ENCODE measurements around the gene CDC42BPG.

CDC42BPG gene

DNA sequence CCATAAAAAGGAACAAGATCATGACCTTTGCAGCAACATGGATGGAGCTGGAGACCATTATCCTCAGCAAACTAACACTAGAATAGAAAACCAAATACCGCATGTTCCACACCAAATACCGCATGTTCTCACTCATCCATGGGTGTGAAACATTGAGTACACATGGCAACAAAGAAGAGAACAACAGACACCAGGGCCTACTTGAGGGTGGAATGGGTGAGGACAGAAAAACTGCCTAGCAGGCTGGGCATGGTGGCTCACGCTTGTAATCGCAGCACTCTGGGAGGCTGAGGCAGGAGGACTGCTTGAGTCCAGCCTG, 21.7 kb upstream of the CDC42BPG start:
- DNase-seq (ENCODE audit: low read depth in 2 of 2), result no peak

DNA sequence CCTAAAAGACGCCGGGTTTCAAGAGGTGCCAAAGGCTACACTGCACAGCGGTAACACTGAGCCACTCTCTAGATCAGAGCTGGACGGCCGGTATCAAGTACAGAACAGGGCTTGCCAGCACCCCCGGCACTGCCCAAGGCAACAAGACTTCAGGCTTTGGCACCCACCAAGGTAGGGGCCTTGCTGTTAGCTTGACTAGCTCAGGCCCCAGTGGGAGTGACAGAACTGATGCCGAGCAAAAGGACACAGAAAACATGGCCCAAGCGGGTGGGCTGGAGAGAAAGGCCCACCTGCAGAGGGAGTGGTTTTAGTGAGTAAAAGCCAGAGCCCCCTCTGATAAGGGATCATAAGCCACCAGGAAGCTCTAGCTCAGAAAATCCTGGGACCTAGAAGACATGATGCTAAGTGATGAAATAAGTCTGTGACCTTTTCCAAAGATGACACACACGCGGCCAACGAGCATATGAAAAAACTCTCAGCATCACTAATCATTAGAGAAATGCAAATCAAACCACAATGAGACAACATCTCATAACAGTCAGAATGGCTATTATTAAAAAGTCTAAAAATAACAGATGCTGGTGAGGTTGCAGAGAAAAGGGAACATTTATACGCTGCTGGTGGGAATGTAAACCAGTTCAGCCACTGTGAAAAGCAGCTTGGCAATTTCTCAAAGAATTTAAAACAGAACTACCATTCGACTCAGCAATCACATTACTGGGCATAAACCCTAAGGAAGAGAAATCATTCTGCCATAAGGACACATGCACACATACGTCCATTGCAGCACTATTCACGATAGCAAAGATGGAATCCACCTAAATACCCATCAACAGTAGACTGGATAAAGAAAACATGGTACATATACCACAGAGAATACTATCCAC, 21.1 kb upstream of the CDC42BPG start:
- no peak for DNase-seq (ENCODE audit: low read depth in 2 of 2)

DNA sequence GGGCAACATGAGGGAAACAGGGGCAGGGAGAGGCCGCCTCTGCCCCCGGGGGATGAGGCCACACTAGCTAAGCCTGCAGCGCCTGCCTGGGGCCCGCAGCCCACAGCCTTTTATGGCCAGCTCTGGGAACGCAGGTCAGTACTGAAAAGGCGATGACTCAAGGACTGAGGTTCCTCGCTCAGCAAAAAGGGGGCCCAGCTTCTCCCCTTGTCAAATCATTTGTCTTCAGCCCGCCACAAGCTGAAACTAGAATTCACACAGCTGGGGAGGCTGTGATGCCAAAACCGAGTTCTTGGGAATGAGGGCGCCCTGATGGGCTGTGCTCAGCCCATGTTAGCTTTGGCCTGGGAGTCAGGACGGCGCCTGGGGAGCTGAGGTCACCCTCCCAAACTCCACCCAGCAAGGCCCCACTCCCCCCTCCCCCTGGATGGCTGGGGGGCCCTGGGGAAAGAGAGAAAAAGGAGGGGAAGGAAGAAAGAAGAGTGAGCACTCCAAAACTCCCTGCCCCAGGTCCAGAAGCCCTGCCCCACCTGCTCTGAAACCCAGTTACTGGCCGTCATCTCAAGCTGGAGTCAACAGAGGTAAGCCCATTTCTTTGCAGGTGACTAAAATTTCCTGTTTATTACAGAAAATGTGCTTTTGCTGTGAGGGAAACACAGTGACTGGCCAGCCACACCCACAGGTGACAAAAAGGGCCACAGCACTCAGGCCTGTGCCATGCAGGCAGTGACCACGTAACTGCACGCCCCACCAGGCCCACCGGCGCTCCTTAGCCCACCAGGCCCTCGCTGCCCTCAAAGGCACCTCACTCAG, 20.2 kb upstream of the CDC42BPG start:
- peak; percentile 57 to 76 for DNase-seq (ENCODE audit: low read depth in 2 of 2)

DNA sequence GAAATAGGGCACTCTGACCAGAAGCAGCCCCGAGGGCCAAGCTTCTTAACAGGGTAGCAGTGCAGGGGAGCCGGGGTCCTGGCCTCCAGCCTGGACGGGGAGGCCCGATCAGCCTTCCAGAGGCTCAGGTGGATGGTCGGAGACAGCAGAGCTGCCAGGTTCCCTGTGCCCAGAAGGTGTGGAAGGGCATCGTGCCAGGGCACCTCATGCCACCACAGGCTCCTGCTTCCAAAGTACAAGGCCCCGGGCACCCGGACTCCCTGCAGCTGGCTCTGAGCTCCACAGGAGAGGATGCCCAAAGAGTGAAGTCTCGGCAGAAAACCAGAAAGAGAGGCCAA, 19.7 kb upstream of the CDC42BPG start:
- DNase-seq (ENCODE audit: low read depth in 2 of 2), result no peak

DNA sequence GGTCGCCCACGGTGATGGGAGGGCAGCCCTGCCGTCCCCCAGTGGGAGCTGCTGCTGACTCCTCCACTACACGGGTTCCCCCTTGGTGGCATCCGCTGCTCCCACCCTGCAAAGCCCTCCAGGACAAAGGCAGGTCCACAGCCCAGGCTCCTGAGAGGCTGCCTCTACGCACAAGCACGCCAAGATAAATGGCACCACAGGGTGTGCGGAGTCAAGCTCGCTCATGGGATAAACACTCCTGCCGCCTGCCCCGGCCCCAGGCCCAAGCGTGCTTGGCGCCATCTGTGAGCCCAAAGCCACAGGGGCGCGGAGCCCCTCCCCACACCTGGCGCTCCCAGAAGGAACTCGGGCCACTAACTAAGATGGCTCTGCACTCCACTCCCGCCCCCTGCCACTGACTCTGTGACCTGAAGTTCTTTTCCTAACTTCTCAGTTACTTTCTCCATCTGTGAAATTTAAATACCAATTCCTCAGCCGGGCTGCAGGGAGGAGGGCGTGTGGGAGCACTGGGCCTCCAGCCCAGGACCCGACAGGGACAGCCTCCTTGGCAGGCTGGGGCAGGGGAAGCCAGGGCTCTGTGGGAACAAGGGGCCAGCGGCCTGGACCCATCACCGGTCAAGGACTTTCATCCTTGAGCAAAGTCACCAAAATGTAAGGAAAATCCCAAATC, 19.1 kb upstream of the CDC42BPG start:
- DNase-seq (ENCODE audit: low read depth in 2 of 2), result no peak

DNA sequence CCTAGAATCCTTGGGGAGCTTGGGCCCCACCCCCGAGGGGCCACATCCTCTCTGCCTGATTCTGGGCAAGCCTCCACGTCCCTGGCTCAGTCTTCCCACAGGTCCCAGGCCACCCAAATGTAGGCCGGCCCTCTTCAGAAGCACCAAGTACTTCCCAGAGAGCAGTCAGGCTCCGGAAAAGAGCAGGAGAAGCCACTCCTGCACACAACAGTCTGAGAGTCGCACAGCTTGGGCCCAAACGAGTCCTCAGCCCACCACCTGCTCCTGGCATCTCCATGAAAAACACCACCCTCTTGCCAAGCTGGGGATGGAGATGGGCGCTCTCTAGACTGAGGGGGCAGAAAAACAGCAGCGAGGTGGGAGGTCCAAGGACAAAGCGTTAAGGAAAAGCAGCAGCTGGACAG, 18.5 kb upstream of the CDC42BPG start:
- no peak for DNase-seq (ENCODE audit: low read depth in 2 of 2)

DNA sequence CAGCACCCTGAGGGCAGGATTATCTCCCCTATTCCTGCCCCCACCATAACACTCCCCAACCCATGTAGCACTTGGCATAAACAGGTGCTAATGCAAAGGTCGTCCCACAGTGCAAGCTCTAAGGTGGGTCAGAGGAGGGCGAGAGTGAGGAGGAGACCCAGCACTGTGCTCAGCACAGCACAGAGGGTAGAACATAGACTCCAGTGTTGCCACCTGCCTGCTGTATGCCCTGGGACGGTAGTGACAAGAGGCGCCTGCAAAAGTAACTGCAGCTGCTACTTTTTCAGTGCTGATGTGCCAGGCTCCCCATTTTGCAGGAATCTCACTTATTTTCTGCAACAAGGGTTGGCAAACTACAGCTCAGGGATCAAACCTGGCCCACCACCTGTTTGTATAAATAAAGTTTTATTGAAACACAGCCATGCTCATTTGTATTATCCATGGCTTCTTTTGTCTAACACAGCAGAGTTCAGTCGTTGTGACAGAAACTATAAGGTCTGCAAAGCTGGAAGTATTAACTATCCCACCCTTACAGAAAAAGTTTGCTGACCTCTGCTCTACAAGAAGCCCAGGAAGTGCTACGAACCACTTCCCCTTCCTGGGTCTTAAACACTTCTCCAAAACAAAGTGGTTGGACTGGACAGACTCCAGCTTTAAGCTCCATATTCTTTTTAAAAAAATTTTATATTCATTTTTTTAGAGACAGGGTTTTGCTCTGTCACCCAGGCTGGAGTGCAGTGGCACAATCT, 16.9 kb upstream of the CDC42BPG start:
- no peak for DNase-seq (ENCODE audit: low read depth in 2 of 2)

DNA sequence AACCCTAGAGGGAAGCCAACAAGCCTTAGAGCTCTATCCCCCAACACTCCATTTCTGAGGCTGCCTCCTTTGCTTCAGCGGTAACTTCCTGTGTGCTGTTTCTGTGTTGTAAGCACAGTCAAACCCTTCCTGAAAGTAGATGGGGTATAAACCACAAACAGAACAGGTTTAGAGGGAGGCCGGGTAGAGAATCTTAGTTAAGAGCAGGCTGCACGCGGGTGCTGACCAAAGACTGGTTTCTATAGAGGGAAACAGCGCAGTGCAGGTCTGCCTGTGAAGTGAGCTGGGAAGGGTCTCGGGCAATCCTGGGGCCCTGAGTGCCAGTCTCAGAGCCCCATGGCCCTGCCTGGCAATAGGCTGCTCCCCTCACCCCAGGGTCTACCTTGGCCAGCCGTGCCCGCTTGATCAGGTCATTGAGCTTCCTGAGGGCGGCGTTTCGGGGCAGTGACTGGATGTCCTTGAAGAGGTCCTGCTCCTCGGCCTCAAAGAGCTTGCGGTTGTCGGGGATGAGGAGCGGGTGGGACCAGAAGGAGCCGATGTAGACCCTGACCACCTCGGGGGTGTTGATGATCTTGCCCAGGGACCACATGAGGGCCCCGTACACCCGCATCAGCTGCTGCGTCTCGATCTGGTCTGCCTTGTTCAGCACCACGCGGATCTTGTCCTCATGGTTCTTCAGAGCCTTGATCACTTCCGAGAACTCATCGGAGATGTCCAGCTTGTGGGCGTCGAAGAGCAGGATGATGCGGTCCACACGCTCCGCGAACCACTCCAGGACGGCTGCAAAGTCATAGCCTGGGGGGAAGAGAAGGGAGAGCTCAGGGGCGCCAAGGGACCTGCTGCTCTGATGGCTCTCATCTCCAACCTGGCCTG, 15.3 kb upstream of the CDC42BPG start:
- peak; percentile 60 to 61 for DNase-seq (ENCODE audit: low read depth in 2 of 2)

DNA sequence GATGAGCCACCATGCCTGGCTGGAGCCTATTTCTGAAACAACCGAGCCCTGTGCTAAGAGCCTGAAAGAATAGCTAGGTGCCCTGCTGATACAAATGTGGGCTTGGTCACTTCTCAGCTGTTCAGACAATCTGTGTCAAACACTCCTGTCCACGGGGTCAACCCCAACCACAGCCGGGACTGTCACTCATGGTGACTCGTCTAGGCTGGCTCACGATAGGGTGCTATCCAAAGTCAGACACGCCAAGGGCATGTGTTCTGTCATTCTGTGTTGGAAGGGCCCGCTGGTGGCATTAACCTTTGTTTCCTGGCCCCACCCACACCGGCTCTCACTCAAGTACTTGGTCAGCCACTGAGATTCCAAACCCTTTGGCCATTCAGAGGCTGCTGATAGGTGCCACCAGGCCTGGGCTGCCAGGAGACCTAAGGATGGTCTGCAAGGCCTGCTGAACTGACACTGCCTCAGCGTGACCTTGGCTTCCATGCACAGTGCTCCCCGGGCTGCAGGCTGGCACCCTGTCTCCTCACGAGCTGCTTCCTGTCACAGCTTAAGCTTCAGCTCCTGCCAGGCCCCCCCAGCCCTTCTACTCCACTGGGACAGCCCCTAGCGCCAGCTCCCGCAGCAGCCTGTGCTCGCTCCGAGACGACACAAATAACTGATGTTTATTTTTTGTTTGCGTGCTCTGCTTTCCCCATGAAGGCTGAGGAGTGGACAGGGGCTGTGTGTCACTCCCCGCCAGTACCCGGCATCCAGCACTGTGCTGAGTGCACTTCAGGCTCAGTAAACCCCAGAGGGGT, 14.2 kb upstream of the CDC42BPG start:
- DNase-seq (ENCODE audit: low read depth in 2 of 2), result peak in 1 of 2 donors; percentile 53

DNA sequence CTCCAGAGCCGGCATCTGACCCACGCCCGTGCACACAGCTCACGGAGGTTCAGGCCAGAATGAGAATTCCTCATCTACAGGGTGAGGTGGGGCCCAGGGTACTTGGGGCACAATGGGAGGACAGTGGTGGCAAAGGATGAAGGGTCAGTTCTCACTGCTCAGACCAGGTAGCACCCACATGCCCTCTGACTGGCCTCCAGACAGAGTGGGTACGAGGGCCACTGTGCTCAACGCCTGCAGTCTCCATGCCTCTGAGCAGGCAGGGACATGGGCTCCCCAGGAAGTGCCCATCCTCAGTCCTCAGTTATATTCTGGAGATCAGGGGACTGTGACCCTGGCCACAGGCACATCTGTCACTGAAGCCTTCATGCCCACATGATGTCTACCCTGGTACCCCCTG, 13.0 kb upstream of the CDC42BPG start:
- no peak for DNase-seq (ENCODE audit: low read depth in 2 of 2)

DNA sequence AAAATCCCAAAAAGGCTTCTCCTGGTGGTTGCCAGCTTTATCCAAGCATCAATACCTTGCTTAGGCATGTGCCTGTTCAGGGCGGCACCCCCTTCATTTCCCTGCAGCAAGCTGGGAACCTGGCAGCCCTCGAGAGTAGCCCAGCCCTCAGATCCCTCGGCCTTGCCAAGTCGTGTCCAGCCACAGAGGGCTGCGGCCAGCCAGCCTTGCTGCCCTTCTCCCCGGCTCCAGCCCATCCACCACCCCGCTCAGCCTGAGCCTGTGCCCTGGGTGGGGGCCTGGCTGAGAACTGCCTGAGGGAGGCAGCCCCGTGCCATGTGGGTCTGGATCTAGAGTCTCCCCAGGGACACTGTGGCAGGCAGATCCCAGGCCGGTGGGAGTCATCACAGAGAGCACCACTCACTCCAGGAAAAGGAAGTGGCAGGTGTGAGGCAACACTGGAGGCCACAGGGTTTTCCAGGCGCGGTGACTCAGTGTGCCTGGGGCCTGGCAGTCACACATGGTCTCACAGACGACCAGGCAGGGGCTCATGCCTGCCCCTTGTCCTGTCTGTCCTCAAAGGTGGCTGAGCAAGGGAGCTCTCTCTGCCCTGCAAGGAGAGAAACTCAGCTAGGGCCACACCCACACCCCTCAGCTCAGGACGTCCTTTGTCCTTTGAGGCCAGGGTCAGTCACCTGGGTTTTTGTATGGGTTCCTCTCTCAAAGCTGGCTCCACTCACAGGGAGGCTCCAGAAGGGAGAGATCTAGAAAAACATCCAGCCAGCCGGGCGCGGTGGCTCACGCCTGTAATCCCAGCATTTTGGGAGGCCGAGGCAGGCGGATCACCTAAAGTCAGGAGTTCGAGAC, 12.2 kb upstream of the CDC42BPG start:
- peak; percentile 55 to 64 for DNase-seq (ENCODE audit: low read depth in 2 of 2)

DNA sequence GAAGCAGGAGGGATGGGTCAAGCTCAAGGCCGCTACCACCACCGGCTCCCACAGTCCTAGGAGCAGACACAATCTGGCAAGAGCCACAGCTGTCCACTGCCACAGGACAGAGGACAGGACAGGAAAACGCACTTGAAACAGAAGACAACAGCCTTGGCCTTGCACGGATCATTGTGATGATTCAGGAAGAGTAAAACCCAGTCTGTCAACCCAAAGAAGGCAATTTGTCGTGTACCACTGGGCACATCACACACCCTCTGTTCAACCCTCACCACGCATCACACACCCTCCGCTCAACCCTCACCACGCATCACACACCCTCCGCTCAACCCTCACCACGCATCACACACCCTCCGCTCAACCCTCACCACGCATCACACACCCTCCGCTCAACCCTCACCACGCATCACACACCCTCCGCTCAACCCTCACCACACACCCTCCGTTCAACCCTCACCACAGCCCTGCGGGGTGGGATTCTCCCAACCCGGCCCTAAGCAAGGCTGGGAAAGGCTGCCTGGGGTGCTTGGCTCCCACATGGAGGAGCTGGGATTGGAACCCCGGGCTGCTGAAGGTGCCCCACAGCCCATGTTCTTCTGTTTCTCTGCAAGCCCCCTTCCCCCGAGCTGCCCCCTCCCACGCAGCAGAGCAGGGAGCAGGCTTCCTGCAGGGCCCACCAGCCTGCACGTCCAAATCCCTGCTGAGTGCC, 11.3 kb upstream of the CDC42BPG start:
- DNase-seq (ENCODE audit: low read depth in 2 of 2), result no peak

DNA sequence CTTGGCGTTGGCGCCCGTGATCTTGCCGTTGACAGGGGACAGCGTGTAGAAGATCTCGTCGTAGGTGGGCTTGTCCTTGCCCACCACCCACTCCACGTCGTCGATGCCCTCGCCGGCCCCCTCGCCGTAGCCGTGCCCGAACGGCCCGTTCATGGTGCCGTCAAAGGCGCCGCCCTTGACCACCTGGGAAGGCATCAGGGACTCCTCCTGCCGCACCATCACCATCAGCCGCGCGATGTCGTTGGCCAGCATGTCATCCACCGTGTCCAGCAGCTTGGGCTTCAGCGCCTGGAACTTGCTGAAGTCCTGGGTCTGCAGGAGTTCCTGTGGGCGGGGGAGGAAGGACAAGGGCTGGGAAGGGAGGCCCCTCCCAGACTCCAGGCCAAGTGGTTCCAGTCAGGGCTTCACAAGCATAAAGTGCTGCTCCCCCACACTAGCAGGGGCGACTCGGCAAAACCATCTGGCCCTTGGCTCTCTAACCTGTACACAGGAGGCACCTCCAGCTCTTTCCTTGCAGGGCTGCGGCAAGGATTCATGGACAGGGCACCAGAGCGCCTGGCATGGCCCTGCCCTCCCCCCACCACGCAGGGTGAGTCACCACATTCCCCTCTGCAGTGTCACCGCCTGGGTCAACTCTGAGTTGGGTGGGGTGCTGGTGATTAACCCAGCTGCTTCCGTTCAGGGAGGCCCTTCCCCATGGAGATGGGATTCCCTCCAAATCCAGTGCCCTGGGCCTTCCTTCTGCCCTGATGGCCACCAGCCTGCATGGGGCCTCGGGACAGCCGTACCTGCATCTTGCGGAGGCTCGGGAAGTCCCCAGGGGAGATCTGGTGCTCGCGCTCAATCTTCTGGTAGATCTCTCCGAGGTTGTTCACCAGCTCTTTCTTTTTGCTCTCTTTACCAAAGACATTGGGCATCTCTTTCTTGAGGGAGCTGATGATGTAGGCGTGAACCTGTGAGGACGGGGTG, 10.4 kb upstream of the CDC42BPG start:
- DNase-seq (ENCODE audit: low read depth in 2 of 2), result no peak

DNA sequence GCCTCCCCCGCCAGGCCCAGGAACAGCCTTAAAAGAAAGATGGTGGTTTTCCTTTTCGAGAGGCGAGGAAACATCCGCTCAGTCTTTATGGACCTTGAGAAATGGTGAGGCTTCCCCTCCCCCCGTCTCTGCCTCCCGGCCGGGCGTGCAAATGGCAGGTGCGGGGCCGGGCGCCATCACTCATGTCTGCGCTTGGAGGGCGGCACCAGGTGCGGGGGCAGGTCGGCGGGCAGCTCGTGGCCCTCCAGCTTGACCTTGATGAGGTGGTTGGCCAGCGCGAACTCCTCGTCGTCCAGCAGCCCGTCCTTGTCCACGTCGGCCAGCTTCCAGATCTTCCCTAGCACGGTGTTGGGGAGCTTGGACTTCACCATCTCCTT, 9.7 kb upstream of the CDC42BPG start:
- no peak for DNase-seq (ENCODE audit: low read depth in 2 of 2)

DNA sequence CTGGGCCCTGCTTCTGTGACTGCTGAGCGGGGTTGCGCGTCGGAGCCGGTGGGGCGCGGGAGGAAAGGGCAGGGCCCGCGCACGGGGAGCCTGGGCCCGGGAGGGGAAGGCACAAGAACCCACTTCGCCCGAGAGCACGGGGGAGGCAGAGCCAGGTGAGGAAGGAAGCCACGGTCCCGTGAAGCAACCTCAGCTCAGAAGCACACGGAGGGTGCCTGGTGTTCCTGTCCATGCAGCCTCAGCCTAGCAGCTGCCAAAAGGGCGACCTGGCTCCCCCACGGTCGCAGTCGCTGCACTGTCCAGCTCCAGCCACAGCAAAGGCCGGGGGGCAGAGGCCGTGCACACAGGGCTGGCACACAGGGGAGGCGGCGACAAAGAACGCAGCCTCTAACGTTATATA, 9.3 kb upstream of the CDC42BPG start:
- no peak for DNase-seq (ENCODE audit: low read depth in 2 of 2)

DNA sequence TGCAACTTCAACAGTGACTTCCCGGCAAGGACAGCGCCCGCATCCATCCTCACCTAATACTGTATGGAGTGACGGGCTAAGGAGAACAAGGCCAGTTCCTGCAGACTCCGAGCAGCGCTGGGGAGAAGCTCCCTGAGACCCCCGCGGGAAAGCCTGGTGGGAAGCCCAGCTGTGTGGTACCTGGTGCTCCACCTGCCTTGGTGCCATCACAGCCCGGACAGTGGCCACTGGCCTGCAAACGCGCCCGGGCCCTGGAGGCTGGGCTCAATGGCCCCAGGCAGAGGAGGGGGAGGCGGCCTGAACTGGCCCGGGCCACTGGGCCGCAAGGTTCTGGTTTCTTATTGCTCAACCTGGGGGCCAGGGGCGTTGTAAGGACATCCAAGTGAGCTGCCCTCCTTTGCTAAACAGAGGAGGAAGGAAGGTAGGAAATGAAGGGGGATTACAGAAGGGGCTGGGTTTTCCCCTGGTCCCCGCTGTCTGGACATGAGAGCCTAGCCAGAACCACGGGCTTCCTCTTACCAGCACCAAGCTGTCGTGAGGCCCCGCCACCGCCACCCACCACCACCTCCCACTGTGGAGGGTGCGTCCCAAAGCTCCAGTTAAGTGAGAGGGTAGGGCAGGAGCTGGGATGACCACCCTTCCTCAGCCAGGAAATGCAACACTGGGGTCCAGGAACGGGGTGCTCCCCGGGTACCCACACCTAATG, 8.5 kb upstream of the CDC42BPG start:
- DNase-seq (ENCODE audit: low read depth in 2 of 2), result no peak

DNA sequence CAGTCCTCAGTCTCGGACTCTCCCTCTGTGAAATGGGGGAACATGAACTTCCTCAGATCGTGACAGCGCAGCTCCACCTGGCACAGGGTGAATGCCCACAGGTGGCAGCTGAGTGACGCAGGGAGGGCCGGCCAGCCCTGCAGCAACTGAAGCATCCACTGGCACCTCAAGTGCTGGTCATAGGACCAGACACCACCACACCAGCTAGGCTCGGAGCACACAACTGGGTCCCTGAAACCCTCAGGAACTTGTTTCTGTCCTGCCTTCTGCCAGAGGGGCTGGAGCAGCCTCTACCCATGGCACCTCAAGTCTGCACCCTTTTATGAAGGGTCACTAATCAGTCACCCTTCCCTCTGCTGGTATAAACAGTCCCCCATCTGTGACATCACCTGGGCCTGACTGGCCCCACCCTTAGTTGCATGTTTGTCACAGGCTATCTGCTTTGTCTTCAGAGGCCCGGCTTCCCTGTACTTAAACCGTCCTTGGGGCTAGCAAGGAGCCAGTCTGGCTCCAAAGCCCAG, 7.4 kb upstream of the CDC42BPG start:
- DNase-seq (ENCODE audit: low read depth in 2 of 2), result no peak
